WTC11 (cell line): Measurements from ENCODE around the gene GJA5.

ENCODE experiments used
- ATF1 ChIP-seq: sonication (generic); formaldehyde crosslinking; IDR thresholded peaks from 2 replicates; pipeline ENCODE4 v1.8.1; 2023; ENCODE audit warnings: mild to moderate bottlenecking, moderate library complexity, missing genetic modification reagents
- CBFB ChIP-seq: sonication (generic); formaldehyde crosslinking; IDR thresholded peaks from 2 replicates; pipeline ENCODE4 v1.8.1; 2022; ENCODE audit warnings: mild to moderate bottlenecking, low read depth, missing genetic modification reagents
- CTCF ChIP-seq: fragments of 200-600 bp; IDR thresholded peaks from 2 replicates; pipeline ENCODE4 v1.8.0; 2022; ENCODE audit warnings: antibody characterized with exemption
- MAX ChIP-seq: sonication (generic); formaldehyde crosslinking; IDR thresholded peaks from 2 replicates; pipeline ENCODE4 v1.8.0; 2022; ENCODE audit warnings: mild to moderate bottlenecking, missing genetic modification reagents
- TF ChIP-seq, protein P1 (sequence below): sonication (generic); formaldehyde crosslinking; IDR thresholded peaks from 2 replicates; pipeline ENCODE4 v1.8.1; 2023; ENCODE audit warnings: mild to moderate bottlenecking, missing genetic modification reagents, moderate library complexity
- TF ChIP-seq, protein P2 (sequence below): sonication (generic); formaldehyde crosslinking; IDR thresholded peaks from 2 replicates; pipeline ENCODE4 v1.8.1; 2023; ENCODE audit warnings: mild to moderate bottlenecking, missing genetic modification reagents, moderate library complexity

DNA sequence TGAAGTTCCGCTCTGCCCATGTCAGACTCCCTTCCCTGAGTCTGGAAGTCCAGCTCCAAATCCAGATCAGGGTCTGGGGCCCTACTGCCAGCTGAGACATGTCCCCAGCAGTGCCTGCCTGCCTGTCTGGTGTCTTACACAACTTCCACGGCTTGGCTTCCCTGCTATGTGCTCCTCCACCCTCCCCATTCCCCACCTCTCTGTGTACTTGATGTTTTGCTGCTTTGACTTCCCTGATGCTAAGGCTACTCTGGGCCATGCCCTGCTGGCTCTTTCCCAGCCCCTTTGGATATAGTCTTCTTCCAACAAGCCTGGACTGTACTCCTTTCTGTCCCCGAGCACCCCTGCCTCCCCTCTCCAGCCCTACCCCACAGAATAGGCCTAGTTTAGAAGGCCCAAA, 7.3 kb downstream of the GJA5 start:
- TF ChIP-seq MAX (no peak), CBFB (CRISPR knock-in tag) (no peak), ATF1 (CRISPR knock-in tag) (no peak), CTCF (no peak)
- TF ChIP-seq, protein P1, sequence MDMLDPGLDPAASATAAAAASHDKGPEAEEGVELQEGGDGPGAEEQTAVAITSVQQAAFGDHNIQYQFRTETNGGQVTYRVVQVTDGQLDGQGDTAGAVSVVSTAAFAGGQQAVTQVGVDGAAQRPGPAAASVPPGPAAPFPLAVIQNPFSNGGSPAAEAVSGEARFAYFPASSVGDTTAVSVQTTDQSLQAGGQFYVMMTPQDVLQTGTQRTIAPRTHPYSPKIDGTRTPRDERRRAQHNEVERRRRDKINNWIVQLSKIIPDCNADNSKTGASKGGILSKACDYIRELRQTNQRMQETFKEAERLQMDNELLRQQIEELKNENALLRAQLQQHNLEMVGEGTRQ (CRISPR knock-in tag): no peak
- TF ChIP-seq, protein P2, sequence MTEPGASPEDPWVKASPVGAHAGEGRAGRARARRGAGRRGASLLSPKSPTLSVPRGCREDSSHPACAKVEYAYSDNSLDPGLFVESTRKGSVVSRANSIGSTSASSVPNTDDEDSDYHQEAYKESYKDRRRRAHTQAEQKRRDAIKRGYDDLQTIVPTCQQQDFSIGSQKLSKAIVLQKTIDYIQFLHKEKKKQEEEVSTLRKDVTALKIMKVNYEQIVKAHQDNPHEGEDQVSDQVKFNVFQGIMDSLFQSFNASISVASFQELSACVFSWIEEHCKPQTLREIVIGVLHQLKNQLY (CRISPR knock-in tag): no peak
